Mesothelial cell of epicardium (in vitro differentiated cells): Measurements from ENCODE around the gene PLXDC1. TPM values are rescaled to one million over a fixed set of nuclear protein-coding genes. Genes with fewer than 3 reads are reported as not detected.
A peak's percentile ranks its signal among the peaks of the same experiment; 100 is the strongest.
"Not testable (repeated sequence)": the region's sequence is repeated elsewhere in the genome, so short reads cannot be mapped to it uniquely, and the experiment has no call there.

Experiments used
- DNase-seq, 2 experiments: peaks; one replicate each; pipeline ENCODE4 v3.0.0; 2021; ENCODE audit warnings: low spot score in 2 of 2; ENCODE audit not compliant: unreplicated experiment in 2 of 2
- H3K27ac Mint-ChIP-seq: 2 replicates; pipeline ENCODE4 v1.8.0; 2021; ENCODE audit warnings: mixed read lengths
- H3K27me3 Mint-ChIP-seq: 2 replicates; pipeline ENCODE4 v1.8.0; 2021; ENCODE audit warnings: low read depth, mixed read lengths
- H3K36me3 Mint-ChIP-seq: 2 replicates; pipeline ENCODE4 v1.8.0; 2021; ENCODE audit warnings: mixed read lengths
- H3K4me1 Mint-ChIP-seq: 2 replicates; pipeline ENCODE4 v1.8.0; 2021; ENCODE audit warnings: mixed read lengths
- H3K4me3 Mint-ChIP-seq: 2 replicates; pipeline ENCODE4 v1.8.0; 2021; ENCODE audit warnings: mild to moderate bottlenecking, moderate library complexity, mixed read lengths
- H3K9me3 Mint-ChIP-seq: 2 replicates; pipeline ENCODE4 v1.8.0; 2021; ENCODE audit warnings: mixed read lengths
- CTCF ChIP-seq: fragments of 200-600 bp; sonication (generic); IDR thresholded peaks from one replicate; pipeline ENCODE4 v1.5.0; 2021; ENCODE audit warnings: antibody characterized with exemption; ENCODE audit not compliant: unreplicated experiment
- total RNA-seq: library from RNA; stranded (reverse); gene quantifications from 3 replicates; pipeline ENCODE4 v1.2.1, GENCODE V29; 2021

PLXDC1 gene
- total RNA-seq, 1 donor from 2014 or later: 15.4 TPM

- peaks cover 8% of the 10 kb centered on the region for H3K4me1 Mint-ChIP-seq
- peaks cover 16% of the 10 kb centered on the region for H3K27me3 Mint-ChIP-seq
Observed at GRCh38 chr17:39036009-39036408, 115.4 kb downstream of the PLXDC1 start.

GRCh38 chr17:39035578-39035977 lies 115.9 kb downstream of the PLXDC1 start:
- not testable (repeated sequence) for DNase-seq, H3K36me3 Mint-ChIP-seq, H3K4me3 Mint-ChIP-seq, H3K4me1 Mint-ChIP-seq, H3K27ac Mint-ChIP-seq, H3K9me3 Mint-ChIP-seq
- peaks cover 13% of the 10 kb centered on the region for H3K27me3 Mint-ChIP-seq

More at GRCh38 chr17:39036009-39036408, 115.4 kb downstream of the PLXDC1 start:
- Mint-ChIP-seq H3K9me3 (no peaks in the 10 kb centered on the region), H3K27ac (peak overlapping the region; percentile 68), H3K36me3 (no peaks in the 10 kb centered on the region), H3K4me3 (no peak overlapping the region)
- no peak for TF ChIP-seq CTCF
- DNase-seq: no peak

GRCh38 chr17:39028690-39029089 lies 122.7 kb downstream of the PLXDC1 start:
- Mint-ChIP-seq H3K27ac (no peak overlapping the region), H3K36me3 (no peaks in the 10 kb centered on the region), H3K27me3 (peaks cover 34% of the 10 kb centered on the region), H3K4me3 (no peak overlapping the region), H3K9me3 (no peaks in the 10 kb centered on the region), H3K4me1 (peaks cover 13% of the 10 kb centered on the region)
- TF ChIP-seq CTCF: no peak
- DNase-seq: no peak

- peaks cover 13% of the 10 kb centered on the region for H3K4me1 Mint-ChIP-seq
- no peak for DNase-seq
- peaks cover 31% of the 10 kb centered on the region for H3K27me3 Mint-ChIP-seq
- H3K4me3 Mint-ChIP-seq: peak overlapping the region; percentile 58
- no peaks in the 10 kb centered on the region for H3K9me3 Mint-ChIP-seq
- H3K27ac Mint-ChIP-seq: no peak overlapping the region
- no peaks in the 10 kb centered on the region for H3K36me3 Mint-ChIP-seq
- no peak for TF ChIP-seq CTCF
Observed at GRCh38 chr17:39027455-39028035, 123.9 kb downstream of the PLXDC1 start.

GRCh38 chr17:39026980-39027451 lies 124.4 kb downstream of the PLXDC1 start:
- Mint-ChIP-seq H3K27me3 (peaks cover 31% of the 10 kb centered on the region), H3K9me3 (no peaks in the 10 kb centered on the region), H3K4me1 (peaks cover 13% of the 10 kb centered on the region), H3K36me3 (no peaks in the 10 kb centered on the region), H3K27ac (no peak overlapping the region), H3K4me3 (peak overlapping the region; percentile 58)
- peak; percentile 27 to 58 for DNase-seq
- no peak for TF ChIP-seq CTCF

- H3K27me3 Mint-ChIP-seq: peaks cover 31% of the 10 kb centered on the region
- H3K9me3 Mint-ChIP-seq, H3K36me3 Mint-ChIP-seq, H3K27ac Mint-ChIP-seq, DNase-seq: not testable (repeated sequence)
- H3K4me3 Mint-ChIP-seq: peak overlapping the region; percentile 58
- H3K4me1 Mint-ChIP-seq: peaks cover 13% of the 10 kb centered on the region
Observed at GRCh38 chr17:39026346-39026745, 125.1 kb downstream of the PLXDC1 start.
